Kidney epithelial cell (primary cell): ENCODE results near the gene EXT2. TPM values are rescaled to one million over a fixed set of nuclear protein-coding genes. Genes with fewer than 3 reads are reported as not detected.

Source experiments
- DNase-seq: peaks from one replicate; pipeline ENCODE4 v3.0.0-alpha.2; 2010; ENCODE audit warnings: low read depth
- H3K27me3 ChIP-seq: 2 replicates; pipeline ENCODE4 v1.6.0; 2011; ENCODE audit warnings: low read length; ENCODE audit not compliant: control insufficient read depth, insufficient read depth
- H3K36me3 ChIP-seq: 2 replicates; pipeline ENCODE4 v1.5.1; 2011; ENCODE audit warnings: low read length; ENCODE audit not compliant: control insufficient read depth, insufficient read depth
- H3K4me3 ChIP-seq: 2 replicates; pipeline ENCODE4 v1.5.1; 2011; ENCODE audit warnings: low read depth, mild to moderate bottlenecking, control low read depth, low read length
- CTCF ChIP-seq: IDR thresholded peaks from 2 replicates; pipeline ENCODE4 v1.5.1; 2011; ENCODE audit warnings: mild to moderate bottlenecking, moderate library complexity, low read length, control low read depth, inconsistent platforms; ENCODE audit not compliant: insufficient read depth, poor library complexity, severe bottlenecking
- total RNA-seq: library from RNA; depleted of rRNA; stranded (reverse); fragments of >200 nt; gene quantifications from 2 replicates; pipeline ENCODE4 v1.2.3, GENCODE V29; 2015

The EXT2 gene
- total RNA-seq, 1 donor from 2014 or later = 83.5 TPM

- no peak for DNase-seq
- no peak for TF ChIP-seq CTCF
- Histone ChIP-seq H3K36me3 (no peaks in the 10 kb centered on the region), H3K27me3 (no peaks in the 10 kb centered on the region), H3K4me3 (no peak overlapping the region)
Observed at GRCh38 chr11:44140372-44140771, 44.9 kb downstream of the EXT2 start.

- Histone ChIP-seq H3K36me3 (no peaks in the 10 kb centered on the region), H3K4me3 (no peak overlapping the region), H3K27me3 (no peaks in the 10 kb centered on the region)
- no peak for DNase-seq
- no peak for TF ChIP-seq CTCF
Observed at GRCh38 chr11:44140805-44141204, 45.3 kb downstream of the EXT2 start.

GRCh38 chr11:44143987-44144909, 48.8 kb downstream of the EXT2 start:
- Histone ChIP-seq H3K27me3 (no peaks in the 10 kb centered on the region), H3K4me3 (no peak overlapping the region), H3K36me3 (no peaks in the 10 kb centered on the region)
- no peak for TF ChIP-seq CTCF
- no peak for DNase-seq

DNA sequence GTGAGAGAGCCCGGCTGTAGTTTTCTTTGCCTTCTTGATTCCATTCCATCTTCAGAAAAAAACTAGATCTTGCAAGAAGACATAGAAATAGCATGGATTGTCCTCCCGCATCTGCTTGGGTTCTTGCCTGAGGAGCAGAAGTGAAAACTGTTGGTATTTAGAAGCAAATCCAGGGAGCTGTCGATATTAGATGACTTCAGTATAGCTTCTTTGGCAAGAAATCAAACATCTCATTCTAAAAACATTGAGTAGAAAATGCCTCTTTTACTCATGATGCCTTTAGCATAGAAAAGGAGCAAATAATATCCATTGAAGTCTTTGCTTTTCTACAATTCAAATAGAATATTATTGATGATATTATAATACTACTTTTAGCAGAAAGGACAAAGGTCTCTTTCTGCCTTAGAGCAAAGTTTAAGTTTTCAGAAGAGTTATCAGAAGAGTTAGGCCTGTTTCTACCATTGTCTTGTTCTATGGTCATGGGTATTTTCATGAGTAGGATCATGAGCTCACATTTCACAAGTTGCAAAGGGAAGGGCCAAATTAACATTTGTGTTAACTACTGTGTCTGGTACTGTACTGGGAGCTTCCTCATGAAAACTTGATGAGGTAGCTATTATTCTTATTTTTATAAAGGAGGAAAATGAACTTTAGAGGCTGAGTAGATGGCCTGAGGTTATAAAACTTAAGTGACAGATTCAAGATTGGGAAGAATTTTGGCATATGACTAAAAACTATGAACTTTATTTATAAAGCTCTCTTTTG, 49.7 kb downstream of the EXT2 start:
- H3K36me3 ChIP-seq = no peaks in the 10 kb centered on the region
- DNase-seq = no peak
- TF ChIP-seq CTCF = no peak
- H3K4me3 ChIP-seq = no peak overlapping the region
- no peaks in the 10 kb centered on the region for H3K27me3 ChIP-seq

DNA sequence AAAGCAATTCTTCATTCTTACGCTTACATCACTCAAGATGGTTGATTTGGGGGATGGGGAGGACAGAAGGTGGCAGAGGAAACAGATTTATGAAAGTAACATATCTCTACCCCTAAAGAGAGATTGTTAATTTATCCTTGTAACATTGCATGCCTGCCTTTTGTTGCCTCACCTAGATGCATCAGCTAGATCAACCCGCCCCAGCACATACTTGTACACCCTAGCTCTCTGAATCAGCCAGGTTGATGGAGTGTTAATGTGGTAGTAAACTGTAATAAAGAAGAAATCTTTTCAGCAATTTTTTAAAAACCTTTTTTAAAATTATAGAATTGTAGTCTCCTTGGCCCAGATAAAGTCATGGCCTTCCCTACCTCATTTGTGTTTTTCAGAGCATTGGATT, 51.5 kb downstream of the EXT2 start:
- TF ChIP-seq CTCF = no peak
- DNase-seq = no peak
- no peaks in the 10 kb centered on the region for H3K27me3 ChIP-seq
- no peak overlapping the region for H3K4me3 ChIP-seq
- no peaks in the 10 kb centered on the region for H3K36me3 ChIP-seq
